Nephron progenitor cell (in vitro differentiated cells): Measurements from ENCODE around the gene MEIS2.

Experiments
- DNase-seq: peaks from one replicate; pipeline ENCODE4 v3.0.0; 2021
- H3K27ac Mint-ChIP-seq: 2 replicates; pipeline ENCODE4 v1.8.0; 2021; ENCODE audit warnings: mild to moderate bottlenecking, moderate library complexity, mixed read lengths
- H3K27me3 Mint-ChIP-seq: 2 replicates; pipeline ENCODE4 v1.8.0; 2021; ENCODE audit warnings: mild to moderate bottlenecking, low read depth, mixed read lengths; ENCODE audit not compliant: poor library complexity
- H3K36me3 Mint-ChIP-seq: 2 replicates; pipeline ENCODE4 v1.8.0; 2021; ENCODE audit warnings: low read depth, mixed read lengths
- H3K4me1 Mint-ChIP-seq: 2 replicates; pipeline ENCODE4 v1.8.0; 2021; ENCODE audit warnings: mixed read lengths
- H3K4me3 Mint-ChIP-seq: 2 replicates; pipeline ENCODE4 v1.8.0; 2021; ENCODE audit warnings: mild to moderate bottlenecking, moderate library complexity, mixed read lengths
- H3K9me3 Mint-ChIP-seq: 2 replicates; pipeline ENCODE4 v1.8.0; 2021; ENCODE audit warnings: mild to moderate bottlenecking, moderate library complexity, mixed read lengths
- CTCF ChIP-seq: fragments of 200-600 bp; sonication (generic); IDR thresholded peaks from 2 replicates; pipeline ENCODE4 v1.5.0; 2021; ENCODE audit warnings: antibody characterized with exemption

Gene MEIS2

GRCh38 chr15:36845270-36845669 lies 255.1 kb downstream of the MEIS2 start:
- no peak for TF ChIP-seq CTCF
- Mint-ChIP-seq H3K4me3 (no peak overlapping the region), H3K27me3 (no peaks in the 10 kb centered on the region), H3K36me3 (peaks cover 14% of the 10 kb centered on the region), H3K27ac (peak overlapping the region; percentile 11), H3K4me1 (peaks cover 41% of the 10 kb centered on the region), H3K9me3 (peaks cover 2% of the 10 kb centered on the region)
- no peak for DNase-seq

- no peak for DNase-seq
- no peaks in the 10 kb centered on the region for H3K9me3 Mint-ChIP-seq
- H3K36me3 Mint-ChIP-seq = peaks cover 9% of the 10 kb centered on the region
- peak overlapping the region; percentile 11 for H3K27ac Mint-ChIP-seq
- peaks cover 41% of the 10 kb centered on the region for H3K4me1 Mint-ChIP-seq
- no peak overlapping the region for H3K4me3 Mint-ChIP-seq
- no peaks in the 10 kb centered on the region for H3K27me3 Mint-ChIP-seq
- TF ChIP-seq CTCF = no peak
Measured at GRCh38 chr15:36844534-36844998, 255.8 kb downstream of the MEIS2 start.

GRCh38 chr15:36843822-36844221 lies 256.5 kb downstream of the MEIS2 start:
- H3K27me3 Mint-ChIP-seq = no peaks in the 10 kb centered on the region
- TF ChIP-seq CTCF = no peak

GRCh38 chr15:36841193-36841592 lies 259.2 kb downstream of the MEIS2 start:
- H3K36me3 Mint-ChIP-seq = peaks cover 11% of the 10 kb centered on the region
- no peak for TF ChIP-seq CTCF
- peak; percentile 4 for DNase-seq
- no peaks in the 10 kb centered on the region for H3K9me3 Mint-ChIP-seq
- H3K27ac Mint-ChIP-seq = peak overlapping the region; percentile 15
- peaks cover 41% of the 10 kb centered on the region for H3K4me1 Mint-ChIP-seq
- no peaks in the 10 kb centered on the region for H3K27me3 Mint-ChIP-seq
- H3K4me3 Mint-ChIP-seq = no peak overlapping the region

More at GRCh38 chr15:36843822-36844221, 256.5 kb downstream of the MEIS2 start:
- Mint-ChIP-seq H3K36me3 (peaks cover 7% of the 10 kb centered on the region), H3K4me3 (no peak overlapping the region), H3K27ac (no peak overlapping the region), H3K4me1 (peaks cover 41% of the 10 kb centered on the region), H3K9me3 (no peaks in the 10 kb centered on the region)
- DNase-seq = no peak
